Cardiac muscle cell (in vitro differentiated cells and primary cell): ENCODE measurements around the gene USP6NL. TPM values are rescaled to one million over a fixed set of nuclear protein-coding genes. Genes with fewer than 3 reads are reported as not detected.

Experiments
- DNase-seq, 2 donors: peaks; one replicate each; pipeline versions ENCODE4 v3.0.0 to v3.0.0-alpha.2; 2010 to 2017; ENCODE audit warnings: low read depth in 1 of 2, low spot score in 1 of 2
- H3K27ac ChIP-seq: fragments of 200-600 bp; sonication (generic); 2 replicates; pipeline ENCODE4 v1.5.1; 2016
- H3K27me3 ChIP-seq: fragments of 200-600 bp; sonication (generic); 2 replicates; pipeline ENCODE4 v1.6.0; 2016; ENCODE audit warnings: control low read depth
- H3K36me3 ChIP-seq: fragments of 200-600 bp; sonication (generic); 2 replicates; pipeline ENCODE4 v1.5.1; 2016; ENCODE audit warnings: control low read depth
- H3K4me1 ChIP-seq: fragments of 200-600 bp; sonication (generic); 2 replicates; pipeline ENCODE4 v1.8.1; 2017; ENCODE audit warnings: low read depth, mild to moderate bottlenecking, mixed run types
- H3K4me3 ChIP-seq: fragments of 200-600 bp; sonication (generic); 2 replicates; pipeline ENCODE4 v1.5.1; 2016; ENCODE audit warnings: mild to moderate bottlenecking
- H3K9me3 ChIP-seq: fragments of 200-600 bp; sonication (generic); 2 replicates; pipeline ENCODE4 v1.5.1; 2017; ENCODE audit warnings: low read depth, mild to moderate bottlenecking, control low read depth
- CTCF ChIP-seq: IDR thresholded peaks from 2 replicates; pipeline ENCODE4 v1.5.1; 2012; ENCODE audit warnings: low read depth, mild to moderate bottlenecking, low read length
- polyA plus RNA-seq: library from polyadenylated mRNA; unstranded; fragments of >200 nt; fragmentation: Nextera tagmentation; extraction: Ambion mirVana; gene quantifications from 2 replicates; pipeline ENCODE4 v1.2.1, GENCODE V29; 2016
- total RNA-seq: library from RNA; depleted of rRNA; stranded (reverse); fragments of >200 nt; gene quantifications from 2 replicates; pipeline ENCODE4 v1.2.3, GENCODE V29; 2016

The USP6NL gene
- total and polyA plus RNA-seq, 2 experiments from 2014 or later = 13.6 to 25.4 TPM

- H3K4me3 ChIP-seq = no peak overlapping the region
- H3K27me3 ChIP-seq = no peaks in the 10 kb centered on the region
- no peak overlapping the region for H3K27ac ChIP-seq
- no peaks in the 10 kb centered on the region for H3K36me3 ChIP-seq
- no peaks in the 10 kb centered on the region for H3K4me1 ChIP-seq
- no peaks in the 10 kb centered on the region for H3K9me3 ChIP-seq
- no peak for TF ChIP-seq CTCF
- DNase-seq = no peak
Measured at GRCh38 chr10:11409357-11409756, 202.1 kb downstream of the USP6NL start.

GRCh38 chr10:11407939-11408338 is 203.5 kb downstream of the USP6NL start:
- no peak overlapping the region for H3K27ac ChIP-seq
- no peak for DNase-seq
- H3K4me3 ChIP-seq = no peak overlapping the region
- no peaks in the 10 kb centered on the region for H3K36me3 ChIP-seq
- no peaks in the 10 kb centered on the region for H3K9me3 ChIP-seq
- no peaks in the 10 kb centered on the region for H3K27me3 ChIP-seq
- H3K4me1 ChIP-seq = no peaks in the 10 kb centered on the region
- TF ChIP-seq CTCF = no peak

- Histone ChIP-seq H3K9me3 (no peaks in the 10 kb centered on the region), H3K4me1 (no peaks in the 10 kb centered on the region), H3K36me3 (no peaks in the 10 kb centered on the region), H3K27me3 (no peaks in the 10 kb centered on the region), H3K27ac (no peak overlapping the region), H3K4me3 (no peak overlapping the region)
- no peak for TF ChIP-seq CTCF
- DNase-seq = no peak
Measured at GRCh38 chr10:11406746-11407145, 204.7 kb downstream of the USP6NL start.

- no peaks in the 10 kb centered on the region for H3K36me3 ChIP-seq
- no peak for TF ChIP-seq CTCF
- DNase-seq = peak in 1 of 2 donors; percentile 29
- no peak overlapping the region for H3K27ac ChIP-seq
- no peaks in the 10 kb centered on the region for H3K9me3 ChIP-seq
- H3K4me3 ChIP-seq = no peak overlapping the region
- no peaks in the 10 kb centered on the region for H3K27me3 ChIP-seq
- H3K4me1 ChIP-seq = no peaks in the 10 kb centered on the region
Measured at GRCh38 chr10:11404901-11405300, 206.5 kb downstream of the USP6NL start.

Other genes with a start within 250 kb of the USP6NL start
- 17.8 and 32.0 TPM in 2 replicates for gene ECHDC3, start 130.7 kb upstream of the USP6NL start, total RNA-seq
- gene ECHDC3, start 130.7 kb upstream of the USP6NL start, polyA plus RNA-seq = 8.4 and 26.3 TPM in 2 replicates
- gene PROSER2, start 211.7 kb upstream of the USP6NL start, total RNA-seq = 17.3 and 20.7 TPM in 2 replicates
- 11.4 and 23.7 TPM in 2 replicates for gene PROSER2, start 211.7 kb upstream of the USP6NL start, polyA plus RNA-seq